ENCODE data around the gene CFAP221. TPM values are rescaled to one million over a fixed set of nuclear protein-coding genes. Genes with fewer than 3 reads are reported as not detected.

CFAP221 gene
- total RNA-seq, 2 donors from 2014 or later = 12.2 to 21.5 TPM

DNA sequence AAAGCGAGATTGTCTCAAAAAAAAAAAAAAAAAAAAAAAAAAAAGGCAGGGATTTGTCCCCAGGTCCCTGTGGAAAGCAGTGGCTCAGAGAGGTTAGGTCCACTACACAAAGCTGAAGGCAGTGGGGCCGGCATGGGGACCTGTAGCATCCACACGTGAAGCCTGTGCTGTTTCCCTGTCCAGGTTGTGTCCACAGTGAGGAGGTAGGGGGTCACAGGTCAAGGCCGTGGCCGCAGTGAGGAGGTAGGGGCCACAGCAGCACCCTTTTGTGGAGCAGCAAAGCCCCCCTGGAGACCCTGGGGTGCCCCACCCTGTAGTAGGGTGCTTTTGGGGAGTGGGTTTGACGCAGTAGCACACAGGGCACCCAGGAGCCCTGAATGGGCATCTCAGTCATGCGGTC is 148.7 kb downstream of the CFAP221 start:
- TF ChIP-seq POLR2A (IDR thresholded peaks at IDR 0.05) = no peak
- TF ChIP-seq, protein P1, sequence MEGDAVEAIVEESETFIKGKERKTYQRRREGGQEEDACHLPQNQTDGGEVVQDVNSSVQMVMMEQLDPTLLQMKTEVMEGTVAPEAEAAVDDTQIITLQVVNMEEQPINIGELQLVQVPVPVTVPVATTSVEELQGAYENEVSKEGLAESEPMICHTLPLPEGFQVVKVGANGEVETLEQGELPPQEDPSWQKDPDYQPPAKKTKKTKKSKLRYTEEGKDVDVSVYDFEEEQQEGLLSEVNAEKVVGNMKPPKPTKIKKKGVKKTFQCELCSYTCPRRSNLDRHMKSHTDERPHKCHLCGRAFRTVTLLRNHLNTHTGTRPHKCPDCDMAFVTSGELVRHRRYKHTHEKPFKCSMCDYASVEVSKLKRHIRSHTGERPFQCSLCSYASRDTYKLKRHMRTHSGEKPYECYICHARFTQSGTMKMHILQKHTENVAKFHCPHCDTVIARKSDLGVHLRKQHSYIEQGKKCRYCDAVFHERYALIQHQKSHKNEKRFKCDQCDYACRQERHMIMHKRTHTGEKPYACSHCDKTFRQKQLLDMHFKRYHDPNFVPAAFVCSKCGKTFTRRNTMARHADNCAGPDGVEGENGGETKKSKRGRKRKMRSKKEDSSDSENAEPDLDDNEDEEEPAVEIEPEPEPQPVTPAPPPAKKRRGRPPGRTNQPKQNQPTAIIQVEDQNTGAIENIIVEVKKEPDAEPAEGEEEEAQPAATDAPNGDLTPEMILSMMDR (IDR thresholded peaks at IDR 0.05) = no peak
- H3K9me3 ChIP-seq = no peaks in the 10 kb centered on the region
- DNase-seq (no peak), ATAC-seq (no peak)
- H3K27ac ChIP-seq = no peak overlapping the region
- H3K4me3 ChIP-seq = no peak overlapping the region
- no peaks in the 10 kb centered on the region for H3K27me3 ChIP-seq
- peaks cover 20% of the 10 kb centered on the region for H3K4me1 ChIP-seq
- 66 to 87% methylated on average over 5 to 7 of the region's 7 CpGs for WGBS, 2 donors
- peaks cover 0 to 6% of the 10 kb centered on the region in 2 donors for H3K36me3 ChIP-seq (replicated peaks in 1 of 2; ENCODE audit: insufficient read depth in 1 of 2, low read depth in 2 of 2)
- intact Hi-C loops (cut with DNase I) = no loop called here

DNA sequence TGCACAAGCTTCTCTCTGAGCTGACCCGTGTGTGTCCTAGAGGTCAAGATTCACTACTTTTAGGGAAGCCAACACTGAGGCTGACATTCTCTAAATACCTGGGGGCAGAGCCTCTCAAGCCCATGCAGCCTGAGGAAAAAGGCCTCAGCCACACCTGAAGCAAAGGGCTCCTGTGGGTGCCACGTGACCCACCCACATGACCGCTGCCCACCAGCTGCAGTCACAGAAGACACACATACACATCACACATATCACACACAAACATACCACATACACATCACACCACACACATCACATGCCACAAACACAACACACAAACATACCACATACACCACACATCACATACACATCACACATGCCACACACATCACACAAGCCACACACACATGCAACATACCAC is 149.3 kb downstream of the CFAP221 start:
- Histone ChIP-seq H3K4me3 (no peak overlapping the region), H3K9me3 (no peaks in the 10 kb centered on the region), H3K27ac (no peak overlapping the region), H3K4me1 (peaks cover 20% of the 10 kb centered on the region), H3K36me3 (replicated peaks in 1 of 2; ENCODE audit: insufficient read depth in 1 of 2, low read depth in 2 of 2) (peaks cover 0 to 3% of the 10 kb centered on the region in 2 donors), H3K27me3 (no peaks in the 10 kb centered on the region)
- intact Hi-C loops (cut with DNase I) = no loop called here
- ATAC-seq = no peak
- TF ChIP-seq POLR2A (IDR thresholded peaks at IDR 0.05) = no peak
- TF ChIP-seq, protein P1 (IDR thresholded peaks at IDR 0.05) = no peak
- DNase-seq = no peak
- WGBS, 2 donors = 81 to 85% methylated on average over 2 to 3 of the region's 3 CpGs

DNA sequence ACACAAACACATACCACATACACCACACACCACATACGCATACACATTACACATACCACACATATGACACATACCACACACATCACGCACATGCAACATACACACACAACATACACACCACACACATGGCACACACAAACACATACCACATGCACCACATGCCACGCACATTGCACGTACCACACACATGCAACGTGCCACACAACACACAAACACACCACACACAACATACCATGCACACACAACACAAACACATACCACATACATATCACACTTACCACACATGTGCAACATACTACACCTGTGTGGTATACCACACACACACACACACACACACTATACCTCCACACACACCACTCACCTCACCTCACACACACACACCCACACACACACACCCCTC is 149.7 kb downstream of the CFAP221 start:
- Histone ChIP-seq H3K36me3 (replicated peaks in 1 of 2; ENCODE audit: insufficient read depth in 1 of 2, low read depth in 2 of 2) (no peaks in the 10 kb centered on the region), H3K27ac (no peak overlapping the region), H3K27me3 (no peaks in the 10 kb centered on the region), H3K4me1 (peaks cover 20% of the 10 kb centered on the region), H3K9me3 (no peaks in the 10 kb centered on the region), H3K4me3 (no peak overlapping the region)
- TF ChIP-seq POLR2A (IDR thresholded peaks at IDR 0.05) = no peak
- TF ChIP-seq, protein P1 (IDR thresholded peaks at IDR 0.05) = no peak
- intact Hi-C loops (cut with DNase I) = no loop called here
- ATAC-seq (no peak), DNase-seq (no peak)
- 86 to 92% methylated on average over 5 of the region's 5 CpGs for WGBS, 2 donors

DNA sequence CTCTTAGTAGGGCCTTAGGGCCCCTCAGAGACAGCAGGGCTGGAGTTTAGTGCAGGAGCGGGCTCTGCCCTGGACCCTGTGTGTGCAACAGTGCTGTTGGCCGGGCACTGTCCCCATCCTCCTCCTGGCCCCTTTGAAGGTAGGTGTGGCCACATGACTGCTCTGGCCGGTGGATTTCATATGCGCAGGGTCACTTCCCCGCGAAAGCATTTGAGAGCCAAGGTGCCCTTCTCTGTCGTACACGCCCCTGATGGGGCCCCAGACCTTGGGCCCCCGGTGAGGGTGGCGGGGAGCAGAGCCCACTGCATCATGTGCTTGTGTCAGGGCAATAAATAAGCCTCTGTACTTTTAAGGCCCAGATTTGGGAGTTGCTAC is 150.2 kb downstream of the CFAP221 start:
- TF ChIP-seq POLR2A (IDR thresholded peaks at IDR 0.05) = no peak
- TF ChIP-seq, protein P1 (IDR thresholded peaks at IDR 0.05) = no peak
- no peak for DNase-seq
- Histone ChIP-seq H3K36me3 (replicated peaks in 1 of 2; ENCODE audit: insufficient read depth in 1 of 2, low read depth in 2 of 2) (no peaks in the 10 kb centered on the region), H3K4me1 (peaks cover 20% of the 10 kb centered on the region), H3K9me3 (no peaks in the 10 kb centered on the region), H3K4me3 (no peak overlapping the region), H3K27ac (peak overlapping the region in 2 of 4 donors; percentile 21 to 25), H3K27me3 (no peaks in the 10 kb centered on the region)
- peak; percentile 8 for ATAC-seq
- 46 to 57% methylated on average over 3 to 10 of the region's 10 CpGs for WGBS, 2 donors
- intact Hi-C loops (cut with DNase I) = no loop called here

DNA sequence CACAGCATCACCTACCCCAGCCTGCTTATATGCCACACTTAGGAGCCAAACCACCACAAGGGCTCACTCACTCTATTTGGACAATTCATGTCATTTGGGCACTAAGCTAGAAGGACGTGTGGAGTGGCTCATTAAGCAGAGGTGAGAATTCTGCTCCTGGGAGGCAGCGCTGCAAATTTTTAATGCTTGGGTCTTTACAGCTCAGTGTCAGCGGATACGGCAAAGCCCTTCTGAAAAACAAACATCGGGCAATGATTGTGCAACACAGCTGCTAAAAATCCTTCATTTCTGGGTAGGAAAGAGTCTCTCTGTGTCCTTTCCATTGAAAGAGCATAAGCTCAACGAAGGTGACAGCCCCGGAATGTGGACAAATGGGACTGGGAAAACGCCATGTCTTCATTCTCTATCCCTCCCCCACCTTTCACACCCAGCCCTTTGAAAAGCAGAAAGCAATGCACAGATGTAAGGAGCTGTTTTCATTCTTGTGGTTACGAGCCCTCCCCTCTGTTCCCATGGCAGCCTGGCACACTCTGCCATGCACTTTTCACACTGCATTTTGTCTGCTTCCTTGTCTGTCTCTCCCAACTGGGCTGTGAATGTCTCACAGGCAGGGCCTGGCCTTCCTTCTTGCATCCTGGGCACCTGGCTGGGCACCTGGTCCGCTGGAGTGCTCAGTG is 150.7 kb downstream of the CFAP221 start:
- TF ChIP-seq, protein P1 (IDR thresholded peaks at IDR 0.05) = no peak
- no peak for TF ChIP-seq POLR2A (IDR thresholded peaks at IDR 0.05)
- Histone ChIP-seq H3K9me3 (no peaks in the 10 kb centered on the region), H3K4me1 (peaks cover 20% of the 10 kb centered on the region), H3K36me3 (replicated peaks in 1 of 2; ENCODE audit: insufficient read depth in 1 of 2, low read depth in 2 of 2) (no peaks in the 10 kb centered on the region), H3K27me3 (no peaks in the 10 kb centered on the region), H3K27ac (peak overlapping the region; percentile 9 to 51 (median 23)), H3K4me3 (no peak overlapping the region)
- 12 to 21% methylated on average over 10 of the region's 10 CpGs for WGBS, 2 donors
- intact Hi-C loops (cut with DNase I) = no loop called here
- ATAC-seq (peak; percentile 61), DNase-seq (peak; percentile 25 to 45 (median 26))

All from body of pancreas (tissue), 4 donors.